ENCODE data around the gene ST3GAL6. TPM values are rescaled to one million over a fixed set of nuclear protein-coding genes. Genes with fewer than 3 reads are reported as not detected.

The ST3GAL6 gene
- total and polyA plus RNA-seq, 8 donors = 10.9 to 30.8 (median 18.8) TPM

- no peak for ATAC-seq
Measured at GRCh38 chr3:98796334-98796733, 33.2 kb downstream of the ST3GAL6 start.

GRCh38 chr3:98797905-98798304 lies 34.8 kb downstream of the ST3GAL6 start:
- no peak for TF ChIP-seq CTCF (IDR thresholded peaks at IDR 0.05)
- Histone ChIP-seq H3K4me3 (no peak overlapping the region), H3K27ac (no peak overlapping the region), H3K36me3 (peaks cover 0 to 28% of the 10 kb centered on the region in 2 donors), H3K9me3 (no peaks in the 10 kb centered on the region), H3K27me3 (no peaks in the 10 kb centered on the region), H3K4me1 (no peaks in the 10 kb centered on the region)
- no peak for ATAC-seq
- intact Hi-C loops (cut with DNase I) = no loop called here
- DNase-seq = no peak

More at GRCh38 chr3:98796334-98796733, 33.2 kb downstream of the ST3GAL6 start:
- intact Hi-C loops (cut with DNase I) = no loop called here
- no peaks in the 10 kb centered on the region for H3K27me3 ChIP-seq
- no peak for DNase-seq
- no peak overlapping the region for H3K27ac ChIP-seq
- no peak overlapping the region for H3K4me3 ChIP-seq
- H3K4me1 ChIP-seq = no peaks in the 10 kb centered on the region
- TF ChIP-seq CTCF (IDR thresholded peaks at IDR 0.05) = no peak
- no peaks in the 10 kb centered on the region for H3K9me3 ChIP-seq
- peaks cover 0 to 28% of the 10 kb centered on the region in 2 donors for H3K36me3 ChIP-seq

- ATAC-seq (no peak), DNase-seq (no peak)
- H3K9me3 ChIP-seq = no peaks in the 10 kb centered on the region
- no peaks in the 10 kb centered on the region for H3K4me1 ChIP-seq
- no peak overlapping the region for H3K27ac ChIP-seq
- intact Hi-C loops (cut with DNase I) = no loop called here
- H3K4me3 ChIP-seq = no peak overlapping the region
- TF ChIP-seq CTCF (IDR thresholded peaks at IDR 0.05) = no peak
- H3K27me3 ChIP-seq = no peaks in the 10 kb centered on the region
- H3K36me3 ChIP-seq = peaks cover 0 to 28% of the 10 kb centered on the region in 2 donors
Measured at GRCh38 chr3:98798820-98799219, 35.7 kb downstream of the ST3GAL6 start.

- Histone ChIP-seq H3K4me3 (no peak overlapping the region), H3K27ac (no peak overlapping the region)
Measured at GRCh38 chr3:98799479-98799878, 36.3 kb downstream of the ST3GAL6 start.

GRCh38 chr3:98800401-98800800 lies 37.3 kb downstream of the ST3GAL6 start:
- Histone ChIP-seq H3K36me3 (peaks cover 0 to 17% of the 10 kb centered on the region in 2 donors), H3K4me1 (no peaks in the 10 kb centered on the region), H3K4me3 (no peak overlapping the region), H3K27ac (no peak overlapping the region), H3K9me3 (no peaks in the 10 kb centered on the region), H3K27me3 (no peaks in the 10 kb centered on the region)
- ATAC-seq (no peak), DNase-seq (no peak)
- TF ChIP-seq CTCF (IDR thresholded peaks at IDR 0.05) = no peak
- intact Hi-C loops (cut with DNase I) = no loop called here

More at GRCh38 chr3:98799479-98799878, 36.3 kb downstream of the ST3GAL6 start:
- Histone ChIP-seq H3K27me3 (no peaks in the 10 kb centered on the region), H3K4me1 (no peaks in the 10 kb centered on the region), H3K9me3 (no peaks in the 10 kb centered on the region), H3K36me3 (peaks cover 0 to 26% of the 10 kb centered on the region in 2 donors)
- ATAC-seq (no peak), DNase-seq (no peak)
- no peak for TF ChIP-seq CTCF (IDR thresholded peaks at IDR 0.05)
- intact Hi-C loops (cut with DNase I) = no loop called here

Measured in left lung (tissue), 10 donors.